KMS-11 (cell line): Measurements from ENCODE around the gene C16orf54.
"Not testable (repeated sequence)": the region's sequence is repeated elsewhere in the genome, so short reads cannot be mapped to it uniquely, and the experiment has no call there.

ENCODE experiments used
- H2AFZ ChIP-seq: fragments of 200-600 bp; sonication (generic); 2 replicates; pipeline ENCODE4 v1.6.1; 2016; ENCODE audit warnings: antibody characterized with exemption, mixed run types, low read depth
- H3K27ac ChIP-seq: fragments of 200-600 bp; sonication (generic); 2 replicates; pipeline ENCODE4 v1.6.1; 2016; ENCODE audit warnings: mild to moderate bottlenecking, mixed run types
- H3K27me3 ChIP-seq: fragments of 200-600 bp; sonication (generic); 2 replicates; pipeline ENCODE4 v1.6.1; 2017; ENCODE audit warnings: mild to moderate bottlenecking, low read depth, mixed run types, moderate library complexity; ENCODE audit not compliant: insufficient read depth
- H3K36me3 ChIP-seq: fragments of 200-600 bp; sonication (generic); 2 replicates; pipeline ENCODE4 v1.6.1; 2017; ENCODE audit warnings: mild to moderate bottlenecking, mixed run types; ENCODE audit not compliant: insufficient read depth
- H3K4me1 ChIP-seq: fragments of 200-600 bp; sonication (generic); 2 replicates; pipeline ENCODE4 v1.6.1; 2016; ENCODE audit warnings: mild to moderate bottlenecking, low read depth, mixed run types; ENCODE audit not compliant: poor library complexity, severe bottlenecking
- H3K4me2 ChIP-seq: fragments of 200-600 bp; sonication (generic); 2 replicates; pipeline ENCODE4 v1.7.0; 2016; ENCODE audit warnings: mild to moderate bottlenecking, mixed run types
- H3K4me3 ChIP-seq: fragments of 200-600 bp; sonication (generic); IDR thresholded peaks from 2 replicates; pipeline ENCODE4 v1.6.1; 2017; ENCODE audit warnings: low read depth, low read length, mixed read lengths; ENCODE audit not compliant: insufficient read depth
- H3K79me2 ChIP-seq: fragments of 200-600 bp; sonication (generic); 2 replicates; pipeline ENCODE4 v1.6.1; 2016; ENCODE audit warnings: low read depth, mixed run types; ENCODE audit not compliant: insufficient read depth
- H3K9ac ChIP-seq: fragments of 200-600 bp; sonication (generic); 2 replicates; pipeline ENCODE4 v1.6.1; 2016; ENCODE audit warnings: mild to moderate bottlenecking, mixed run types
- H4K20me1 ChIP-seq: fragments of 200-600 bp; sonication (generic); 2 replicates; pipeline ENCODE4 v1.6.1; 2016; ENCODE audit warnings: mild to moderate bottlenecking, mixed run types; ENCODE audit not compliant: insufficient read depth
- CTCF ChIP-seq: fragments of 200-600 bp; sonication (generic); conservative IDR thresholded peaks from 2 replicates; pipeline ENCODE4 v1.6.1; 2017; ENCODE audit warnings: low read depth, mild to moderate bottlenecking, antibody characterized with exemption, low read length, moderate library complexity, mixed read lengths

The C16orf54 gene

GRCh38 chr16:29790949-29791844 is 45.4 kb upstream of the C16orf54 start:
- Histone ChIP-seq H3K9ac (peak overlapping the region; percentile 79), H3K79me2 (peaks cover 57% of the 10 kb centered on the region), H3K4me1 (peaks cover 18% of the 10 kb centered on the region), H3K4me3 (no peak overlapping the region), H3K4me2 (peak overlapping the region; percentile 93), H3K27me3 (no peaks in the 10 kb centered on the region), H3K27ac (peak overlapping the region; percentile 55), H4K20me1 (no peaks in the 10 kb centered on the region; the same call in 1 of the 2 replicates), H3K36me3 (no peaks in the 10 kb centered on the region), H2AFZ (peak overlapping the region; percentile 88)
- no peak for TF ChIP-seq CTCF

DNA sequence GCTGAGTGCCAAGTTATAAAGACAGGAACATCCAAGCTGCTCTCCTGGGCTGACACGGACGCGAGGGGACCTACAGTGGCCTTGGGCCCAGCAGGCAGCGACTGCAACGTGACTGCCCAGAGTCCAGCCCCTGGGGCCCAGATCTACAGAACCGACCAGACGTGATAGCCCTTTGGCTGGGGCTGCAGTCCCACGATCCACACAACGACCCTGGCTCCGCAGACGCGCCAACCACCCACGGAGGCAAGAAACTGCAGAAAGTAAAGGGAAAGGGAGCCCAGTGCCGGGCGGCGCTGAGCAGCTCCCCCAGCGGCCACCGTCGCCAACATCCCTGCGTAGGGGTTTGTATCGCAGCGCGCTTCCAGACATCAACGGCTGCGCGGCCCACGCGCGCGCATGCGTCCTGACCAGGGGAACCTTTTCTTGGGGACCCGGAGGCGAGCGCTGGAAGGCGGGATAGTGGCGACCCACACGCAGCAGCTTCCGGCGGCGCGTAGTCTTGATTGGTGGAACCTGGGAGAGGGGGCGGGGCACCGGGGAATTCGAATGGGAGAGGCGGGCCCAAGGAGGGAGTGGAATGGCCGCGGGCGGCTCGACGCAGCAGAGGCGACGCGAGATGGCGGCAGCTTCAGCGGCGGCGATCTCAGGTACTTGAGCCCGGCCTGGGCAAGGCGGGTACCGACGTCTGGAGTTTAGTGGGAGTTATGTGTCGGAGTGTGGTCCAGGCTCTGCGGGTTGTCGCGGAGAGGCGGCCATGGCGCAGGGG is 44.6 kb upstream of the C16orf54 start, which contains the start of gene KIF22:
Gene KIF22, plus strand, starts transcription at position 569 of the 766 bp plus-strand sequence. Its CDS starts 9 bp downstream, at position 578.
- H2AFZ ChIP-seq: peak within 1 kb of the TSS; percentile 88
- peaks cover 18% of the 10 kb centered on the region for H3K4me1 ChIP-seq
- no peaks in the 10 kb centered on the region for H3K36me3 ChIP-seq
- H3K4me2 ChIP-seq: peak within 1 kb of the TSS; percentile 93
- TF ChIP-seq CTCF: peak; percentile 63
- H3K9ac ChIP-seq: peak within 1 kb of the TSS; percentile 79
- H3K27ac ChIP-seq: peak within 1 kb of the TSS; percentile 55
- no peak within 1 kb of the TSS for H3K4me3 ChIP-seq
- peaks cover 48% of the 10 kb centered on the region for H3K79me2 ChIP-seq
- no peaks in the 10 kb centered on the region for H3K27me3 ChIP-seq
- H4K20me1 ChIP-seq: no peaks in the 10 kb centered on the region

- TF ChIP-seq CTCF: no peak
- peaks cover 43% of the 10 kb centered on the region for H3K79me2 ChIP-seq
- peak overlapping the region; percentile 88 for H2AFZ ChIP-seq
- H3K9ac ChIP-seq: peak overlapping the region; percentile 39; the same call in 1 of the 2 replicates
- peak overlapping the region; percentile 43; the same call in 1 of the 2 replicates for H3K4me2 ChIP-seq
- H3K27ac ChIP-seq: peak overlapping the region; percentile 55
- no peaks in the 10 kb centered on the region for H4K20me1 ChIP-seq
- H3K36me3 ChIP-seq: no peaks in the 10 kb centered on the region
- H3K27me3 ChIP-seq: no peaks in the 10 kb centered on the region
- H3K4me1 ChIP-seq: peaks cover 18% of the 10 kb centered on the region
- H3K4me3 ChIP-seq: no peak overlapping the region
Observed at GRCh38 chr16:29789775-29790182, 44.0 kb upstream of the C16orf54 start.

GRCh38 chr16:29787155-29787554 is 41.4 kb upstream of the C16orf54 start:
- not testable (repeated sequence) for H2AFZ ChIP-seq, H3K27me3 ChIP-seq, H3K27ac ChIP-seq, H3K9ac ChIP-seq, H3K4me1 ChIP-seq, H4K20me1 ChIP-seq, H3K4me2 ChIP-seq, H3K36me3 ChIP-seq, H3K4me3 ChIP-seq
- peaks cover 16% of the 10 kb centered on the region for H3K79me2 ChIP-seq
